Caco-2 (cell line): ENCODE results near the gene QRICH1. TPM values are rescaled to one million over a fixed set of nuclear protein-coding genes. Genes with fewer than 3 reads are reported as not detected.

Experiments
- BruUV-seq: library from RNA; stranded (reverse); fragments of 400-500 nt; replicated peaks from 2 replicates; lab custom pipeline; 2021; lab: Mats Ljungman, UMichigan
- CTCF ChIA-PET: fragments of 300-600 bp; sonication (Branson Sonifier 250); formaldehyde crosslinking; loops from one replicate; lab custom pipeline; 2022; ENCODE audit warnings: antibody characterized with exemption; lab: Charles Lee
- POLR2A ChIA-PET: fragments of 300-600 bp; sonication (Branson Sonifier 250); formaldehyde crosslinking; loops from one replicate; lab custom pipeline; 2022; ENCODE audit warnings: antibody characterized with exemption; lab: Charles Lee
- DNase-seq, 2 experiments: peaks; one replicate each; pipeline versions ENCODE4 v3.0.0 to v3.0.0-alpha.2; 2020 to 2022
- H3K27me3 ChIP-seq: replicated peaks from 2 replicates; pipeline ENCODE4 v1.6.0; 2011; ENCODE audit warnings: low read length; ENCODE audit not compliant: control insufficient read depth, insufficient read depth
- H3K36me3 ChIP-seq: 2 replicates; pipeline ENCODE4 v1.5.1; 2011; ENCODE audit warnings: low read length; ENCODE audit not compliant: control insufficient read depth, insufficient read depth
- H3K4me1 ChIP-seq: fragments of 250-450 bp; sonication (Bioruptor Pico); 2 replicates; pipeline ENCODE4 v1.5.1; 2020; ENCODE audit warnings: mild to moderate bottlenecking
- H3K4me3 ChIP-seq: 2 replicates; pipeline ENCODE4 v1.5.1; 2011; ENCODE audit warnings: low read depth, mild to moderate bottlenecking, control low read depth, low read length
- H3K9me3 ChIP-seq: fragments of 250-450 bp; sonication (Bioruptor Pico); 2 replicates; pipeline ENCODE4 v1.5.1; 2020; ENCODE audit warnings: mild to moderate bottlenecking, moderate library complexity
- H3K27ac Mint-ChIP-seq: one replicate; pipeline ENCODE4 v1.8.0; 2022; ENCODE audit warnings: mixed read lengths; ENCODE audit not compliant: unreplicated experiment
- H3K27me3 Mint-ChIP-seq: one replicate; pipeline ENCODE4 v1.8.0; 2022; ENCODE audit warnings: mixed read lengths; ENCODE audit not compliant: insufficient read depth, unreplicated experiment
- H3K36me3 Mint-ChIP-seq: one replicate; pipeline ENCODE4 v1.8.0; 2022; ENCODE audit warnings: mild to moderate bottlenecking, mixed read lengths; ENCODE audit not compliant: insufficient read depth, unreplicated experiment
- H3K4me1 Mint-ChIP-seq: one replicate; pipeline ENCODE4 v1.8.0; 2022; ENCODE audit warnings: low read depth, mixed read lengths; ENCODE audit not compliant: unreplicated experiment
- H3K4me3 Mint-ChIP-seq: one replicate; pipeline ENCODE4 v1.8.0; 2022; ENCODE audit warnings: mild to moderate bottlenecking, moderate library complexity, mixed read lengths; ENCODE audit not compliant: unreplicated experiment
- H3K9me3 Mint-ChIP-seq: one replicate; pipeline ENCODE4 v1.8.0; 2022; ENCODE audit warnings: mixed read lengths; ENCODE audit not compliant: unreplicated experiment
- intact Hi-C: fragments of 100-400 bp; cut with micrococcal nuclease; formaldehyde crosslinking; loops from one replicate; pipeline ENCODE4 v1.10.0; 2022; ENCODE audit not compliant: unreplicated experiment
- total RNA-seq: library from RNA; stranded (reverse); gene quantifications from 2 replicates; pipeline ENCODE4 v1.2.3, GENCODE V29; 2022
- TF ChIP-seq, protein P1 (sequence below), 2 experiments: fragments of 200-600 bp in 1 of 2; IDR thresholded peaks; 1 replicate in 1 of 2; 2 replicates in 1 of 2; pipeline versions ENCODE4 v1.5.1 to v1.8.0; 2011 to 2022; ENCODE audit warnings: antibody characterized with exemption in 1 of 2, control low read depth in 1 of 2, inconsistent platforms in 1 of 2, low read depth in 1 of 2, low read length in 1 of 2, mild to moderate bottlenecking in 1 of 2, moderate library complexity in 1 of 2; ENCODE audit not compliant: insufficient read depth in 1 of 2, severe bottlenecking in 1 of 2, unreplicated experiment in 1 of 2

Gene QRICH1
- total RNA-seq, 1 experiment from 2014 or later, result 119 TPM

DNA sequence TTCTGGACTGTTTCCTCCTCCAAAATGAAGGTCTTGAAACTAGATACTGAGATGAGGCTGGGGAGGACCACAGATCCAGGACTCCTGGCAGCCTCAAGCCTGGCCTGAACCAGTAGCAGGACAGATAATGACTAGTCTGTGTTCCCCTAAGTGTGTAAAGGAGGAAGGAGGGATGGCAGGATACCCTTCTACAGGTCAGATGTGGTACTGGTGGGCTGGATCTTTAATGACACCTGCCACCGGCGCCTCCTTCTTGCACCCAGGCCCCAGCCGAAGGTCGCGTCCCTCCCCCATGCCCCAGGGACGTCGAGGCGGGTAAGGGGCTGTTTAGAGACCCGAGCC is 26.2 kb upstream of the QRICH1 start:
- TSS peak; percentile 17 for BruUV-seq
- peaks cover 46% of the 10 kb centered on the region for H3K36me3 Mint-ChIP-seq

DNA sequence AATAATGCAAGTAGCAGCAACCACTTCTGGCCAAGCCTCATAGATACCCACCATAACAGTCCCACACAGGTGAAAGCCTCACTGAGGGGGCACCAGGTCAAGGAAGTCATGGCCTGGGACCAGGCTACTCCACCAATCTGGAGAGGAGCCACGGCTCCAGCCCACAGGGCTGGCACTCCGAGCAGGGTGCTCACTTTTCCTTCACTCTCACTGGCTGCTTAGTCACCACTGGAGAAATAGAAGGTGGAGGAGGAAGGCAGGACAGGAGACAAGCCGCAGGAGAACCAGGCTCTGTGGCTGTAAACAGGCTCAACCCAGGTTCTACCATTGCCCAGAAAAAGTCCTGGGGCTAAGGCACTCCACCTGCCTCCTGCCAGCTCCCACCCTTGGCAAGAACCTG is 25.6 kb upstream of the QRICH1 start:
- H3K4me3 Mint-ChIP-seq, result peak overlapping the region; percentile 79
- intact Hi-C loops, result no loop called here
- no TSS peak for BruUV-seq
- Histone ChIP-seq H3K4me1 (peaks cover 9% of the 10 kb centered on the region; the same call in 1 of the 2 replicates), H3K4me3 (peak overlapping the region; percentile 90), H3K9me3 (no peaks in the 10 kb centered on the region), H3K27me3 (no peaks in the 10 kb centered on the region), H3K36me3 (peaks cover 11% of the 10 kb centered on the region)
- no peaks in the 10 kb centered on the region for H3K27me3 Mint-ChIP-seq
- peaks cover 49% of the 10 kb centered on the region for H3K36me3 Mint-ChIP-seq
- POLR2A ChIA-PET, result no interaction called here
- TF ChIP-seq, protein P1, sequence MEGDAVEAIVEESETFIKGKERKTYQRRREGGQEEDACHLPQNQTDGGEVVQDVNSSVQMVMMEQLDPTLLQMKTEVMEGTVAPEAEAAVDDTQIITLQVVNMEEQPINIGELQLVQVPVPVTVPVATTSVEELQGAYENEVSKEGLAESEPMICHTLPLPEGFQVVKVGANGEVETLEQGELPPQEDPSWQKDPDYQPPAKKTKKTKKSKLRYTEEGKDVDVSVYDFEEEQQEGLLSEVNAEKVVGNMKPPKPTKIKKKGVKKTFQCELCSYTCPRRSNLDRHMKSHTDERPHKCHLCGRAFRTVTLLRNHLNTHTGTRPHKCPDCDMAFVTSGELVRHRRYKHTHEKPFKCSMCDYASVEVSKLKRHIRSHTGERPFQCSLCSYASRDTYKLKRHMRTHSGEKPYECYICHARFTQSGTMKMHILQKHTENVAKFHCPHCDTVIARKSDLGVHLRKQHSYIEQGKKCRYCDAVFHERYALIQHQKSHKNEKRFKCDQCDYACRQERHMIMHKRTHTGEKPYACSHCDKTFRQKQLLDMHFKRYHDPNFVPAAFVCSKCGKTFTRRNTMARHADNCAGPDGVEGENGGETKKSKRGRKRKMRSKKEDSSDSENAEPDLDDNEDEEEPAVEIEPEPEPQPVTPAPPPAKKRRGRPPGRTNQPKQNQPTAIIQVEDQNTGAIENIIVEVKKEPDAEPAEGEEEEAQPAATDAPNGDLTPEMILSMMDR (IDR thresholded peaks at IDR 0.05; ENCODE audit: insufficient read depth in 1 of 2, low read depth in 1 of 2, low read length in 1 of 2, severe bottlenecking in 1 of 2, unreplicated experiment in 1 of 2), result no peak
- H3K4me1 Mint-ChIP-seq, result no peaks in the 10 kb centered on the region
- CTCF ChIA-PET, result no interaction called here
- H3K27ac Mint-ChIP-seq, result peak overlapping the region; percentile 66
- DNase-seq, result no peak
- no peaks in the 10 kb centered on the region for H3K9me3 Mint-ChIP-seq

More for the DNA sequence above, 26.2 kb upstream of the QRICH1 start:
- Mint-ChIP-seq H3K27me3 (no peaks in the 10 kb centered on the region), H3K4me3 (peak overlapping the region; percentile 79), H3K4me1 (no peaks in the 10 kb centered on the region), H3K9me3 (no peaks in the 10 kb centered on the region), H3K27ac (peak overlapping the region; percentile 66)
- Histone ChIP-seq H3K4me3 (peak overlapping the region; percentile 90), H3K36me3 (peaks cover 11% of the 10 kb centered on the region), H3K4me1 (peaks cover 9% of the 10 kb centered on the region; the same call in 1 of the 2 replicates), H3K27me3 (no peaks in the 10 kb centered on the region), H3K9me3 (no peaks in the 10 kb centered on the region)
- intact Hi-C loops, result loop anchor here (1.0 kb wide), 3 partner anchors 12 to 26 kb away; partner anchors contain the start of genes QARS1 and QRICH1
- ChIA-PET POLR2A (interaction anchor here (0.5 to 1.5 kb wide), 4 partner anchors 12 to 30 kb away, joined by 3 to 12 read pairs (median 6); partner anchors contain the start of gene LAMB2), CTCF (interaction anchor here (1.5 to 2.2 kb wide), 2 partner anchors 14 to 26 kb away, joined by 8 to 9 read pairs; partner anchors contain the start of gene QRICH1)
- DNase-seq, result no peak
- TF ChIP-seq, protein P1 (IDR thresholded peaks at IDR 0.05; ENCODE audit: insufficient read depth in 1 of 2, low read depth in 1 of 2, low read length in 1 of 2, severe bottlenecking in 1 of 2, unreplicated experiment in 1 of 2), result no peak

DNA sequence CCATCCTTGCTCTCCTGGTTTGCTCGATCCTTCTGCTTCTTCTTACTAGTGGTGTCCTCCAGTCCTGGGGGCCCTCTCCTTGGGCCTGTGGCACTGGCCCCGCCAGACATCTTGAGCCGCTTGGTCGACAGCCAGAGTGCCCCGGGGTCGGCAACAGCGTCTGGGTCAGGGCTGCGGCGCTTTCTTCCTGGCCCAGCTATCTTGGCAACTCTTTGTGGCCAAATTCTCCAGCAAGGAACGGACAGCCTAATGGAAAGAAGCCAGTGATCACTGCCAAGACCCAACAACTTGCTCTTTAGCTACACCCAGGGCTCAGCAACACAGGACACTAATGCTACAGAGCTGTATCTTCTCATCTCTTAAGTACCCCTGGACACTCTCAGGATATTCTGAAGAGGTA is 25.2 kb upstream of the QRICH1 start:
- no TSS peak for BruUV-seq
- Histone ChIP-seq H3K4me1 (peaks cover 9% of the 10 kb centered on the region; the same call in 1 of the 2 replicates), H3K36me3 (peaks cover 11% of the 10 kb centered on the region), H3K4me3 (peak overlapping the region; percentile 90; the same call in 1 of the 2 replicates), H3K9me3 (no peaks in the 10 kb centered on the region), H3K27me3 (no peaks in the 10 kb centered on the region)
- intact Hi-C loops, result no loop called here
- Mint-ChIP-seq H3K27ac (peak overlapping the region; percentile 66), H3K4me3 (no peak overlapping the region), H3K4me1 (no peaks in the 10 kb centered on the region), H3K36me3 (peaks cover 49% of the 10 kb centered on the region), H3K9me3 (no peaks in the 10 kb centered on the region), H3K27me3 (no peaks in the 10 kb centered on the region)
- CTCF ChIA-PET, result no interaction called here
- TF ChIP-seq, protein P1 (IDR thresholded peaks at IDR 0.05; ENCODE audit: insufficient read depth in 1 of 2, low read depth in 1 of 2, low read length in 1 of 2, severe bottlenecking in 1 of 2, unreplicated experiment in 1 of 2), result no peak
- DNase-seq, result no peak
- POLR2A ChIA-PET, result interaction anchor here (0.7 kb wide), 1 partner anchor 567 kb away, joined by 3 read pairs; no protein-coding TSS in a partner anchor
